GM19324 (cell line): ENCODE data around the gene MOSPD3.
"Not testable (repeated sequence)": the region's sequence is repeated elsewhere in the genome, so short reads cannot be mapped to it uniquely, and the experiment has no call there.

Experiments used
- ATAC-seq: cut with Tn5 transposase; IDR thresholded peaks from one replicate; pipeline ENCODE4 v1.9.1; 2021; ENCODE audit warnings: mild to moderate bottlenecking, moderate library complexity; ENCODE audit not compliant: unreplicated experiment, low FRiP score

MOSPD3 gene

GRCh38 chr7:100611983-100612729, at the start of gene MOSPD3:
MOSPD3 (plus strand) TSS chr7:100612540; CDS start chr7:100612792, 252 bp downstream.
- peak; percentile 90 for ATAC-seq

- no peak for ATAC-seq
These were observed 49.2 kb upstream of the MOSPD3 start for GRCh38 chr7:100563100-100563564.

- no peak for ATAC-seq
These were observed 48.4 kb upstream of the MOSPD3 start for GRCh38 chr7:100563809-100564400.

GRCh38 chr7:100564405-100564804, 47.9 kb upstream of the MOSPD3 start:
- ATAC-seq, result not testable (repeated sequence)

- no peak for ATAC-seq
These were observed 47.2 kb upstream of the MOSPD3 start for GRCh38 chr7:100565133-100565571.

GRCh38 chr7:100566018-100566531, 46.3 kb upstream of the MOSPD3 start:
- no peak for ATAC-seq

- ATAC-seq, result no peak
These were observed 45.2 kb upstream of the MOSPD3 start for GRCh38 chr7:100567031-100567730.

GRCh38 chr7:100567751-100568175, 44.6 kb upstream of the MOSPD3 start:
- no peak for ATAC-seq

- ATAC-seq, result no peak
These were observed 44.0 kb upstream of the MOSPD3 start for GRCh38 chr7:100568176-100568895.

- ATAC-seq, result peak; percentile 42
These were observed 43.2 kb upstream of the MOSPD3 start for GRCh38 chr7:100568896-100569844.

GRCh38 chr7:100570954-100571828, 41.1 kb upstream of the MOSPD3 start:
- no peak for ATAC-seq

GRCh38 chr7:100571829-100572116, 40.6 kb upstream of the MOSPD3 start:
- no peak for ATAC-seq

GRCh38 chr7:100572281-100572948, 39.9 kb upstream of the MOSPD3 start:
- no peak for ATAC-seq

GRCh38 chr7:100572949-100573675, 39.2 kb upstream of the MOSPD3 start:
- no peak for ATAC-seq

- ATAC-seq, result no peak
These were observed 38.5 kb upstream of the MOSPD3 start, which contains the start of gene SAP25 for GRCh38 chr7:100573691-100574361. SAP25 (minus strand) TSS chr7:100573900; CDS start chr7:100573742, 158 bp downstream.

GRCh38 chr7:100574362-100575205, 37.8 kb upstream of the MOSPD3 start:
- ATAC-seq, result no peak
